ENCODE measurements around the gene IL17C.

IL17C gene

DNA sequence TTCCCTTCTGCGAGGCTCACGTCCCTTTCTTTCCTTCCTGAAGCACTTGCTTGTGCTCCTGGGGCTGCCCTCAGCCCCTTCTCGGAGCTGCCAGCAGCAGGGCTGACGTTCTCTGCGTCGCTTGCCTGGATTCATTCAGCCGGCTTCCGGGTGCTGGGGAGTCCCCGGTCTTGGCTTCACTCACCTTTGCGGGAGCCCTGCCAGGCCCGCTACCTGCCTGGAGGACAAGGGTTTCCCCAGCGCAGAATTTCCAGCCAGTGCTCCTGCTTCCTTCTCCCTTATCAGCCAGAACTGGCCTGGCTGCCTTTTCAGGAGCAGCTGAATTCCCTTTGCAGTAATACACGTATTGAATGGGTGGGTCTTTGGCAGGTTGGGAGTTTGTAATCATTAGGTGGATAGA lies 22.1 kb upstream of the IL17C start:
- no peak for DNase-seq
- Histone ChIP-seq H3K4me1 (peaks cover 0 to 10% (median 0%) of the 10 kb centered on the region in 4 donors), H3K36me3 (peaks cover 15 to 78% (median 27%) of the 10 kb centered on the region in 3 donors), H3K9me3 (no peaks in the 10 kb centered on the region), H3K4me3 (no peak overlapping the region), H3K27ac (no peak overlapping the region), H3K27me3 (no peaks in the 10 kb centered on the region)
- intact Hi-C loops (cut with DNase I; ENCODE audit: low total_unique reads): no loop called here
- TF ChIP-seq, protein P1, sequence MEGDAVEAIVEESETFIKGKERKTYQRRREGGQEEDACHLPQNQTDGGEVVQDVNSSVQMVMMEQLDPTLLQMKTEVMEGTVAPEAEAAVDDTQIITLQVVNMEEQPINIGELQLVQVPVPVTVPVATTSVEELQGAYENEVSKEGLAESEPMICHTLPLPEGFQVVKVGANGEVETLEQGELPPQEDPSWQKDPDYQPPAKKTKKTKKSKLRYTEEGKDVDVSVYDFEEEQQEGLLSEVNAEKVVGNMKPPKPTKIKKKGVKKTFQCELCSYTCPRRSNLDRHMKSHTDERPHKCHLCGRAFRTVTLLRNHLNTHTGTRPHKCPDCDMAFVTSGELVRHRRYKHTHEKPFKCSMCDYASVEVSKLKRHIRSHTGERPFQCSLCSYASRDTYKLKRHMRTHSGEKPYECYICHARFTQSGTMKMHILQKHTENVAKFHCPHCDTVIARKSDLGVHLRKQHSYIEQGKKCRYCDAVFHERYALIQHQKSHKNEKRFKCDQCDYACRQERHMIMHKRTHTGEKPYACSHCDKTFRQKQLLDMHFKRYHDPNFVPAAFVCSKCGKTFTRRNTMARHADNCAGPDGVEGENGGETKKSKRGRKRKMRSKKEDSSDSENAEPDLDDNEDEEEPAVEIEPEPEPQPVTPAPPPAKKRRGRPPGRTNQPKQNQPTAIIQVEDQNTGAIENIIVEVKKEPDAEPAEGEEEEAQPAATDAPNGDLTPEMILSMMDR (IDR thresholded peaks at IDR 0.05): no peak

DNA sequence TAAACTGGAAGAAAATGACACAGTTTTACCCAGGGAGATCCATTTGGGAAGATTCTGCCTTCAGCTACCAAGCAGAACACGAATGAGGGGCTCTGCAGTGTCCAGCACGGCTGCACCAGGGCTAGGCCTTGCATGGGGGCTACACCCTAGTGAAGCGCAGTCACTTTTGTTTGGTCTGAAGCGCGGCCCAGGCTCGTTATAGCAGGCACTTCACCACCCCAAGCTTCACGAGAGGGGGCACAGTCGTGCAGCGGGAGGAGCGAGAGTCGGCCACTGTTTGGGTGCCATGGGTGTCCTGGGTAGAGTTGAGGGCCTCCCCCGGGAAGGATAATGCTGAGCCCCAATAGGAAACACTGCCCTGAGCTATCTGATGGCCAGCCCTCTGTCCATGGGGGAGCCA lies 21.6 kb upstream of the IL17C start:
- Histone ChIP-seq H3K27me3 (no peaks in the 10 kb centered on the region), H3K27ac (no peak overlapping the region), H3K4me3 (no peak overlapping the region), H3K9me3 (no peaks in the 10 kb centered on the region), H3K36me3 (peaks cover 15 to 78% (median 26%) of the 10 kb centered on the region in 3 donors), H3K4me1 (peaks cover 0 to 10% (median 0%) of the 10 kb centered on the region in 4 donors)
- intact Hi-C loops (cut with DNase I; ENCODE audit: low total_unique reads): no loop called here
- TF ChIP-seq, protein P1 (IDR thresholded peaks at IDR 0.05): no peak
- DNase-seq: no peak

DNA sequence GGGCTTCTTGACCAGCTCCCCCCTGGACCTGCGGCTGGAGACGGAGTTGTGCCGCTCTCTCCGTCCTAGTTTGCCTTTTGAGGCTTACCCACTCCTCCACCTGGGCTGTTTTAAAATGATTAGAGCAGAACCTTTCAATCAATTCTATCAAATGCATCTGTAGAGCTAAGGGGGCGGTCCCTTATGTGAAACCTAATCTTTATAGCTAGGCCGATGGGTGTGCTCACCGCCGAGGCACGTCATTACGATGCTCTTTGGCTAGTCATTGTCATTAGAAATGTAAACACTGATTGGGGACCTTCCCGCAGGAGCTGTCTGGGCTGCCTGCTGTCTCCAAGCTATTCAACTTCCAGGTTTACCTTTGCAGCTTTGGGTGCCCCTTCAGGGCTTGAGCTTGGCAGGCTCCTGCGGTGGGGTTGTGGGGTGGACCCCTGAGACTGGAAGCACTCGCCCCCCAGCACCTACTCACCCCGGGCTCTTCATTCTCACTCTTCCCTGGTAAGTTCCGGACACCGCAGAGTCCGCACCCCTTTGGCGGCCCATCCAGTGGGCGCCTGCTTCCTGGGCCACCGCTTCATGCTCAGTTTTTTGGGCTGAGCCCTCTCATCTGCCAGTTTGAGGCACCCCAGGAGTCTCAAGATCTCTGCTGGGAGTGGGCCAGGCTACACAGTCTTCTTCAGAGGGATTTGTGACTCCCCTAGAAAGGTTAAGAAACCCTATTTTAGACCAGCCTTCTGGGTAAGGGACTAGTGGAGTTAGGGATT lies 20.9 kb upstream of the IL17C start:
- Histone ChIP-seq H3K36me3 (peaks cover 21 to 78% (median 30%) of the 10 kb centered on the region in 3 donors), H3K9me3 (no peaks in the 10 kb centered on the region), H3K27me3 (no peaks in the 10 kb centered on the region), H3K27ac (no peak overlapping the region), H3K4me1 (peaks cover 0 to 10% (median 0%) of the 10 kb centered on the region in 4 donors), H3K4me3 (no peak overlapping the region)
- no peak for DNase-seq
- intact Hi-C loops (cut with DNase I; ENCODE audit: low total_unique reads): no loop called here
- TF ChIP-seq, protein P1 (IDR thresholded peaks at IDR 0.05): no peak

DNA sequence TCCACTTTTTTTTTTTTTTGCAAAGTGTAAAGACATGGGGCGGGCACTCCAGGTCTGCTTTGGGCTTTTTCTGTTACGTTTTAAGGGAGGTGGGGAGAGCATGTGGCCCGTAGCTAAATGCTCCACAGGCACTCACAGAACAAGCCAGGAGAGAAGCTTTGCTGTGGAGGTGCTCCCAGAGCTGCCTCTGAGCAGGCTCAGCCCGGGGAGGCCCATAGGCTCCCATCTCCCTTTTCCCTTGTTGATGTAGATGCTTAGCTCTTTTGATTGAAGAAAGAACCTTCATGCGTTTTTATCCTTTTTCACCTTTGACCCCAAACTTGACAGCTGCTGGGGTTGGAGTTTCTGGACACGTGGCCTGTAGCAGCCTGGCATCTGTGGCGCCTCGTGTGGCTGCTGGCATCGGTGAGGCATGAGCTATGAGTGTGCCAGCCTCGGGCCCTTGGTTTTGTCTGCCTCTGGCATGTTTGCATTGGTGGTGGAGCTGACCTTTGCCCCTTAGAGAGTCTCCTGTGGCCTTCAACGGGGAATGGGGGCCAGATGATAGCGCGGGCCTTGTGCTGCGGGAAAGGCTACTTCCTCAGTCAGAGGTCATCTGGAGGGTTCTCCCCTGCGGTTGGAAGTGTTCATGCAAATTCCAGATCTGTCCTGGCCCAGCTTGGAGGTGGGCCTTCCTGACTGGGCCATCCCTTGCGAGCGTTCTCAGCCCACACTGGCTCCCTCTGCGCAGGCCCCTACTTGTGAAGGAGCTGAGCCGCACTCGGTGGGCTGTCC lies 20.0 kb upstream of the IL17C start:
- TF ChIP-seq, protein P1 (IDR thresholded peaks at IDR 0.05): no peak
- peaks cover 30 to 78% (median 39%) of the 10 kb centered on the region in 3 donors for H3K36me3 ChIP-seq
- H3K27ac ChIP-seq: no peak overlapping the region
- H3K4me1 ChIP-seq: peaks cover 0 to 10% (median 0%) of the 10 kb centered on the region in 4 donors
- no peak overlapping the region for H3K4me3 ChIP-seq
- no peaks in the 10 kb centered on the region for H3K27me3 ChIP-seq
- no peaks in the 10 kb centered on the region for H3K9me3 ChIP-seq
- intact Hi-C loops (cut with DNase I; ENCODE audit: low total_unique reads): no loop called here
- DNase-seq: no peak

DNA sequence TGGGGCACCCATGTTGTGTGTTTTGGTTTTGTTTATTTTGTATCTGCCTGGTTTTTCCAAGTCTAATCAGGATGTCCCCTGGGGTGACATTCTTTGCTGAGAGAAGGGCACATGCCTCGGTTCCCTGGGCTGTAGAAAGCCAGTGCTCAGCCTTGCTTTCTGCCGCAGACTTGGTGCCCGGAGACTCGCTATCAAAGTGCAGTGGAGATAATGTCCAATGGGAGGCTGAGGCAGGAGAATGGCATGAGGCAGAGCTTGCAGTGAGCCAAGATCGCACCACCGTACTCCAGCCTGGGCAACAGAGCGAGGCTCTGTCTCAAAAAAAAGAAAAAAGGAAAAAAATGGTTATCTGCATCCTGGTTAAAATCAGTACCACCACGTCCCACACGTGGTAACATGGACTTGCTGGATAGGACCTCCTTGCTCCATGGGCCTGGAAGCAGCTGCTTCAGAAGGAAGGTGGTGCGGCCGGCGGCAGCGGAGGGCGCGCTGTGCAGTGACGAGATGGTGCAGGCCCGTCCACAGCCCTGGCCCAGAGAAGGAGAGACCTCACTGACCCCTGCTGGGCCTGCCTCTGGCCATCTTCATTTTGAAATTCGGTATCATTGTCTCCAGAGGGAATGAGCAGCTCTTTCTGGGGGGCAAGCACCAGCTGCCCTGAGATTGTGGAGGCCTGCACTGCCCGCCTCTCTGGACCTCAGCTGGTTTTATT lies 19.3 kb upstream of the IL17C start:
- H3K4me1 ChIP-seq: peaks cover 0 to 10% (median 0%) of the 10 kb centered on the region in 4 donors
- H3K9me3 ChIP-seq: no peaks in the 10 kb centered on the region
- TF ChIP-seq, protein P1 (IDR thresholded peaks at IDR 0.05): no peak
- H3K27me3 ChIP-seq: no peaks in the 10 kb centered on the region
- DNase-seq: no peak
- no peak overlapping the region for H3K27ac ChIP-seq
- no peak overlapping the region for H3K4me3 ChIP-seq
- H3K36me3 ChIP-seq: peaks cover 37 to 78% (median 47%) of the 10 kb centered on the region in 3 donors
- intact Hi-C loops (cut with DNase I; ENCODE audit: low total_unique reads): no loop called here
